Measurements from ENCODE around the gene CERK.

GRCh38 chr22:46663436-46664100 is 74.5 kb downstream of the CERK start:
- TF ChIP-seq POLR2A (IDR thresholded peaks at IDR 0.05; ENCODE audit: low read length): no peak
- no peak for TF ChIP-seq GATA1 (IDR thresholded peaks at IDR 0.05; ENCODE audit: low read depth, low read length)
